Loucy (cell line): ENCODE data around the gene AMPD3.

ENCODE experiments used
- H2AFZ ChIP-seq: fragments of 200-600 bp; sonication (generic); 2 replicates; pipeline ENCODE4 v1.6.0; 2016; ENCODE audit warnings: antibody characterized with exemption, mild to moderate bottlenecking, low read length, moderate library complexity
- H3F3A ChIP-seq: fragments of 200-600 bp; 2 replicates; pipeline ENCODE4 v1.6.0; 2016; ENCODE audit warnings: antibody characterized with exemption, low read depth, mild to moderate bottlenecking
- H3K27me3 ChIP-seq: fragments of 200-600 bp; sonication (generic); 2 replicates; pipeline ENCODE4 v1.6.1; 2014; ENCODE audit warnings: low read length, mild to moderate bottlenecking; ENCODE audit not compliant: insufficient read depth, poor library complexity, severe bottlenecking
- H3K36me3 ChIP-seq: fragments of 200-600 bp; sonication (generic); 2 replicates; pipeline ENCODE4 v1.6.1; 2016; ENCODE audit warnings: low read length; ENCODE audit not compliant: insufficient read depth
- H3K4me1 ChIP-seq: fragments of 200-600 bp; sonication (generic); 2 replicates; pipeline ENCODE4 v1.5.1; 2014; ENCODE audit warnings: low read length, mild to moderate bottlenecking; ENCODE audit not compliant: insufficient read depth, poor library complexity, severe bottlenecking
- H3K4me2 ChIP-seq: fragments of 200-600 bp; sonication (generic); 2 replicates; pipeline ENCODE4 v1.6.0; 2014; ENCODE audit warnings: antibody characterized with exemption, low read length, low read depth, mild to moderate bottlenecking; ENCODE audit not compliant: poor library complexity, severe bottlenecking
- H3K4me3 ChIP-seq: fragments of 200-600 bp; sonication (generic); 2 replicates; pipeline ENCODE4 v1.5.1; 2014; ENCODE audit warnings: low read length, mild to moderate bottlenecking, mixed read lengths; ENCODE audit not compliant: poor library complexity, severe bottlenecking
- H3K79me2 ChIP-seq: fragments of 200-600 bp; sonication (generic); 2 replicates; pipeline ENCODE4 v1.6.1; 2014; ENCODE audit warnings: low read length; ENCODE audit not compliant: insufficient read depth
- H3K9ac ChIP-seq: fragments of 200-600 bp; sonication (generic); 2 replicates; pipeline ENCODE4 v1.6.0; 2014; ENCODE audit warnings: mild to moderate bottlenecking, low read depth, low read length, moderate library complexity; ENCODE audit not compliant: poor library complexity, severe bottlenecking
- H3K9me2 ChIP-seq: fragments of 200-600 bp; sonication (generic); replicated peaks from 2 replicates; pipeline ENCODE4 v1.6.1; 2016; ENCODE audit warnings: low read depth, low read length, mixed read lengths
- H3K9me3 ChIP-seq: fragments of 200-600 bp; sonication (generic); 2 replicates; pipeline ENCODE4 v1.6.1; 2014; ENCODE audit warnings: mild to moderate bottlenecking, antibody characterized with exemption, low read length, low read depth; ENCODE audit not compliant: insufficient read depth
- H4K20me1 ChIP-seq: fragments of 200-600 bp; sonication (generic); 2 replicates; pipeline ENCODE4 v1.6.0; 2014; ENCODE audit warnings: antibody characterized with exemption, low read length, mild to moderate bottlenecking; ENCODE audit not compliant: insufficient read depth, poor library complexity, severe bottlenecking
- CTCF ChIP-seq: fragments of 200-600 bp; sonication (generic); conservative IDR thresholded peaks from 2 replicates; pipeline ENCODE4 v1.5.1; 2014; ENCODE audit warnings: mild to moderate bottlenecking, antibody characterized with exemption, low read length
- EZH2phosphoT487 ChIP-seq: fragments of 200-600 bp; IDR thresholded peaks from 2 replicates; pipeline ENCODE4 v1.6.1; 2018; ENCODE audit warnings: antibody characterized with exemption, mild to moderate bottlenecking, moderate library complexity, borderline replicate concordance

AMPD3 gene

GRCh38 chr11:10502065-10502680, 47.1 kb downstream of the AMPD3 start:
- H3K4me2 ChIP-seq: no peak overlapping the region
- peaks cover 99% of the 10 kb centered on the region for H3K36me3 ChIP-seq
- H3F3A ChIP-seq: no peaks in the 10 kb centered on the region
- no peak overlapping the region for H3K9ac ChIP-seq
- H3K79me2 ChIP-seq: no peaks in the 10 kb centered on the region
- H3K27me3 ChIP-seq: no peaks in the 10 kb centered on the region
- no peaks in the 10 kb centered on the region for H3K4me1 ChIP-seq
- no peak overlapping the region for H3K4me3 ChIP-seq
- H3K9me2 ChIP-seq: no peaks in the 10 kb centered on the region
- no peaks in the 10 kb centered on the region for H4K20me1 ChIP-seq
- H2AFZ ChIP-seq: no peak overlapping the region
- TF ChIP-seq CTCF (no peak), EZH2phosphoT487 (no peak)
- H3K9me3 ChIP-seq: no peaks in the 10 kb centered on the region

GRCh38 chr11:10502770-10503169, 47.7 kb downstream of the AMPD3 start:
- H3K9me3 ChIP-seq: no peaks in the 10 kb centered on the region
- H3K4me2 ChIP-seq: no peak overlapping the region
- H3K9me2 ChIP-seq: no peaks in the 10 kb centered on the region
- H2AFZ ChIP-seq: no peak overlapping the region
- H4K20me1 ChIP-seq: no peaks in the 10 kb centered on the region
- peaks cover 94% of the 10 kb centered on the region for H3K36me3 ChIP-seq
- H3K9ac ChIP-seq: no peak overlapping the region
- H3K4me3 ChIP-seq: no peak overlapping the region
- no peaks in the 10 kb centered on the region for H3K27me3 ChIP-seq
- TF ChIP-seq EZH2phosphoT487 (no peak), CTCF (no peak)
- no peaks in the 10 kb centered on the region for H3F3A ChIP-seq
- H3K4me1 ChIP-seq: no peaks in the 10 kb centered on the region
- H3K79me2 ChIP-seq: no peaks in the 10 kb centered on the region

- H3F3A ChIP-seq: no peaks in the 10 kb centered on the region
- H2AFZ ChIP-seq: no peak overlapping the region
- peaks cover 90% of the 10 kb centered on the region for H3K36me3 ChIP-seq
- no peaks in the 10 kb centered on the region for H3K27me3 ChIP-seq
- H3K4me2 ChIP-seq: no peak overlapping the region
- H3K9ac ChIP-seq: no peak overlapping the region
- no peaks in the 10 kb centered on the region for H3K9me2 ChIP-seq
- no peaks in the 10 kb centered on the region for H3K79me2 ChIP-seq
- H4K20me1 ChIP-seq: no peaks in the 10 kb centered on the region
- no peaks in the 10 kb centered on the region for H3K9me3 ChIP-seq
- no peak overlapping the region for H3K4me3 ChIP-seq
- H3K4me1 ChIP-seq: no peaks in the 10 kb centered on the region
- no peak for TF ChIP-seq CTCF
These were observed 48.2 kb downstream of the AMPD3 start for GRCh38 chr11:10503221-10503620.
